ENCODE results near the gene SLC1A7. TPM values are rescaled to one million over a fixed set of nuclear protein-coding genes. Genes with fewer than 3 reads are reported as not detected.

SLC1A7 gene
- total RNA-seq, 1 experiment from 2014 or later = not detected

DNA sequence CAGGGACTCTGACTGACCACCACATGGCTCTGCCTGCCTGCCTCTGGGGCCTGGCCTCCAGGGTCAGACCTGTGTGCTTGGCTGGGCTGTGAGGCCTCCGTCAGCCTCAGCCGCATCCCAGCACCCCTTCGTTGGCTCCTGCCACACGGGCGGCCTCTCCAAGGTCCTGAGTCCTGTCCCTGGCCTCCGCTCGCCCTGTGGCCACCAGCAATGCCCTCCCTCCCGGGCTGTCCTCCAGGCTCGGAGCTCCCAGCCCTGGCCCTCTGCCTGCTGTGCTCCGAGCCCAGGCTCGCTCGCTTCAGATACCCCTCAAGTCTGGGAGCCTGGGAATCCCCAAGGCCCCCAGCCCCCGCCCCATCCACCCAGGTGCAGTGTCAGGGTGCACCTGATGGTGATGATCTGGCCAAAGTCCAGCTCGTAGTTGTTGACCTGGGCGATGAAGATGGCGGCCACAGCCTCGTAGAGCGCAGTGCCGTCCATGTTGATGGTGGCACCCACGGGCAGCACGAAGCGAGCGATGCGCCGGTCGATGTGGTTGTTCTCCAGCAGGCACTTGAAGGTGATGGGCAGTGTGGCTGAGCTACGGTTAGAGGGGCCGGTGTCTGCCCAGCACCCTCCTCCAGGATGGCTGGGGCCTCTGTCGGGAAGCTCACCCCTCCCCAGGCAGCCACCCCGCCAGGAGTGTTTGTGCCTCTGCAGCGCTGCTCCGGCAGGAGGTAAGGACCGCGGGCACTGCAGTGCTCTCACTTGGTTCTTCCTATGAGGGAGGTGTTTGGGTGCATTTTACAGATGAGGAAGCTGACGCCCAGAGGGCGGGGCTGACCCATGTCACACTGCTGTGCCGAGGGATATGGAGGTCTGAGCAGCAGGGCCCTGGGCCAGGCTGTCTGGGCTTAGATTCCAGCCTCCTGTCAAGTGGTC lies 52.0 kb downstream of the SLC1A7 start:
- ChIA-PET POLR2A (no interaction called here), CTCF (no interaction called here), RAD21 (ENCODE audit: low non-redundant PET in 1 of 2, low total read pairs in 2 of 2, uncharacterized antibody in 2 of 2, unreplicated experiment in 2 of 2) (no interaction called here)
- ATAC-seq (peak; percentile 29; the same call in 1 of the 2 replicates), DNase-seq (ENCODE audit: low read depth, low spot score) (no peak)
- peaks cover 0 to 14% of the 10 kb centered on the region in 2 experiments; a peak in 2 of 4 replicates for H3K4me1 ChIP-seq (ENCODE audit: control insufficient read depth in 1 of 2, insufficient read depth in 2 of 2, low read length in 2 of 2)
- H3K27ac ChIP-seq (ENCODE audit: low read depth, low read length) = no peak overlapping the region
- no peak overlapping the region for H3K4me3 ChIP-seq (replicated peaks in 1 of 2; ENCODE audit: low read depth in 1 of 2, low read length in 2 of 2)
- H3K9me2 ChIP-seq (ENCODE audit: insufficient read depth) = no peaks in the 10 kb centered on the region
- peaks cover 0 to 1% of the 10 kb centered on the region in 2 experiments; a peak in 1 of 4 replicates for H3K9me3 ChIP-seq (ENCODE audit: control insufficient read depth in 1 of 2, insufficient read depth in 1 of 2, low read depth in 1 of 2, low read length in 2 of 2)
- no peak overlapping the region for H3K9ac ChIP-seq (ENCODE audit: low read length)
- TF ChIP-seq JUND (IDR thresholded peaks at IDR 0.05) (no peak), POLR2A (IDR thresholded peaks at IDR 0.05; ENCODE audit: borderline replicate concordance, extremely low read depth, insufficient read depth, insufficient read length) (no peak), FOSL1 (IDR thresholded peaks at IDR 0.05; ENCODE audit: low read depth) (no peak), ELF1 (IDR thresholded peaks at IDR 0.05; ENCODE audit: borderline replicate concordance, low read depth) (no peak), SRF (IDR thresholded peaks at IDR 0.05; ENCODE audit: low read depth) (no peak), EGR1 (IDR thresholded peaks at IDR 0.05; ENCODE audit: low read depth) (no peak), SIN3A (IDR thresholded peaks at IDR 0.05; ENCODE audit: low read depth) (no peak), EZH2 (IDR thresholded peaks at IDR 0.05) (no peak), CEBPB (IDR thresholded peaks at IDR 0.05; ENCODE audit: low read depth) (no peak), ZNF274 (IDR thresholded peaks at IDR 0.05; ENCODE audit: low read depth, low read length) (no peak), EZH2phosphoT487 (IDR thresholded peaks at IDR 0.05; ENCODE audit: borderline replicate concordance) (no peak), POLR2AphosphoS5 (IDR thresholded peaks at IDR 0.05; ENCODE audit: low read depth, low read length) (no peak), SP1 (IDR thresholded peaks at IDR 0.05; ENCODE audit: low read depth) (no peak), CBX3 (IDR thresholded peaks at IDR 0.05; ENCODE audit: low read depth) (no peak), RAD21 (IDR thresholded peaks at IDR 0.05; ENCODE audit: low read depth) (no peak), TCF7L2 (IDR thresholded peaks at IDR 0.05; ENCODE audit: borderline replicate concordance, extremely low read depth, insufficient read depth, insufficient read length) (no peak)
- TF ChIP-seq, protein P1, sequence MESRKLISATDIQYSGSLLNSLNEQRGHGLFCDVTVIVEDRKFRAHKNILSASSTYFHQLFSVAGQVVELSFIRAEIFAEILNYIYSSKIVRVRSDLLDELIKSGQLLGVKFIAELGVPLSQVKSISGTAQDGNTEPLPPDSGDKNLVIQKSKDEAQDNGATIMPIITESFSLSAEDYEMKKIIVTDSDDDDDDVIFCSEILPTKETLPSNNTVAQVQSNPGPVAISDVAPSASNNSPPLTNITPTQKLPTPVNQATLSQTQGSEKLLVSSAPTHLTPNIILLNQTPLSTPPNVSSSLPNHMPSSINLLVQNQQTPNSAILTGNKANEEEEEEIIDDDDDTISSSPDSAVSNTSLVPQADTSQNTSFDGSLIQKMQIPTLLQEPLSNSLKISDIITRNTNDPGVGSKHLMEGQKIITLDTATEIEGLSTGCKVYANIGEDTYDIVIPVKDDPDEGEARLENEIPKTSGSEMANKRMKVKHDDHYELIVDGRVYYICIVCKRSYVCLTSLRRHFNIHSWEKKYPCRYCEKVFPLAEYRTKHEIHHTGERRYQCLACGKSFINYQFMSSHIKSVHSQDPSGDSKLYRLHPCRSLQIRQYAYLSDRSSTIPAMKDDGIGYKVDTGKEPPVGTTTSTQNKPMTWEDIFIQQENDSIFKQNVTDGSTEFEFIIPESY (IDR thresholded peaks at IDR 0.05; ENCODE audit: extremely low read depth, insufficient replicate concordance, low read length) = no peak
- TF ChIP-seq, protein P2, sequence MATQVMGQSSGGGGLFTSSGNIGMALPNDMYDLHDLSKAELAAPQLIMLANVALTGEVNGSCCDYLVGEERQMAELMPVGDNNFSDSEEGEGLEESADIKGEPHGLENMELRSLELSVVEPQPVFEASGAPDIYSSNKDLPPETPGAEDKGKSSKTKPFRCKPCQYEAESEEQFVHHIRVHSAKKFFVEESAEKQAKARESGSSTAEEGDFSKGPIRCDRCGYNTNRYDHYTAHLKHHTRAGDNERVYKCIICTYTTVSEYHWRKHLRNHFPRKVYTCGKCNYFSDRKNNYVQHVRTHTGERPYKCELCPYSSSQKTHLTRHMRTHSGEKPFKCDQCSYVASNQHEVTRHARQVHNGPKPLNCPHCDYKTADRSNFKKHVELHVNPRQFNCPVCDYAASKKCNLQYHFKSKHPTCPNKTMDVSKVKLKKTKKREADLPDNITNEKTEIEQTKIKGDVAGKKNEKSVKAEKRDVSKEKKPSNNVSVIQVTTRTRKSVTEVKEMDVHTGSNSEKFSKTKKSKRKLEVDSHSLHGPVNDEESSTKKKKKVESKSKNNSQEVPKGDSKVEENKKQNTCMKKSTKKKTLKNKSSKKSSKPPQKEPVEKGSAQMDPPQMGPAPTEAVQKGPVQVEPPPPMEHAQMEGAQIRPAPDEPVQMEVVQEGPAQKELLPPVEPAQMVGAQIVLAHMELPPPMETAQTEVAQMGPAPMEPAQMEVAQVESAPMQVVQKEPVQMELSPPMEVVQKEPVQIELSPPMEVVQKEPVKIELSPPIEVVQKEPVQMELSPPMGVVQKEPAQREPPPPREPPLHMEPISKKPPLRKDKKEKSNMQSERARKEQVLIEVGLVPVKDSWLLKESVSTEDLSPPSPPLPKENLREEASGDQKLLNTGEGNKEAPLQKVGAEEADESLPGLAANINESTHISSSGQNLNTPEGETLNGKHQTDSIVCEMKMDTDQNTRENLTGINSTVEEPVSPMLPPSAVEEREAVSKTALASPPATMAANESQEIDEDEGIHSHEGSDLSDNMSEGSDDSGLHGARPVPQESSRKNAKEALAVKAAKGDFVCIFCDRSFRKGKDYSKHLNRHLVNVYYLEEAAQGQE (IDR thresholded peaks at IDR 0.05; ENCODE audit: low read depth) = no peak
- TF ChIP-seq, protein P3, sequence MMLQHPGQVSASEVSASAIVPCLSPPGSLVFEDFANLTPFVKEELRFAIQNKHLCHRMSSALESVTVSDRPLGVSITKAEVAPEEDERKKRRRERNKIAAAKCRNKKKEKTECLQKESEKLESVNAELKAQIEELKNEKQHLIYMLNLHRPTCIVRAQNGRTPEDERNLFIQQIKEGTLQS (IDR thresholded peaks at IDR 0.05) = no peak
- TF ChIP-seq, protein P4, sequence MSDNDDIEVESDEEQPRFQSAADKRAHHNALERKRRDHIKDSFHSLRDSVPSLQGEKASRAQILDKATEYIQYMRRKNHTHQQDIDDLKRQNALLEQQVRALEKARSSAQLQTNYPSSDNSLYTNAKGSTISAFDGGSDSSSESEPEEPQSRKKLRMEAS (IDR thresholded peaks at IDR 0.05) = no peak
- H3K79me2 ChIP-seq (ENCODE audit: insufficient read depth, low read length) = no peaks in the 10 kb centered on the region
- no peak overlapping the region for H3K4me2 ChIP-seq (ENCODE audit: low read length)
- BruUV-seq (replicated peaks) = no TSS peak
- no peaks in the 10 kb centered on the region for H3K36me3 ChIP-seq (ENCODE audit: control insufficient read depth in 1 of 2, insufficient read depth in 2 of 2, low read length in 2 of 2)
- H2AFZ ChIP-seq (ENCODE audit: low read depth, low read length, poor library complexity, severe bottlenecking) = no peak overlapping the region
- no peaks in the 10 kb centered on the region for H3K27me3 ChIP-seq (ENCODE audit: insufficient read depth, low read length)
- intact Hi-C loops (cut with micrococcal nuclease) = no loop called here
- H4K20me1 ChIP-seq (ENCODE audit: insufficient read depth) = no peaks in the 10 kb centered on the region

Measured in HCT116 (cell line).